CD4-positive, alpha-beta T cell treated with Interleukin-15 for 4 hours (primary cell): ENCODE measurements around the gene YPEL3.
"Not testable (repeated sequence)": the region's sequence is repeated elsewhere in the genome, so short reads cannot be mapped to it uniquely, and the experiment has no call there.

ENCODE experiments used
- DNase-seq: peaks from one replicate; pipeline ENCODE4 v3.0.0-alpha.2; 2020; ENCODE audit warnings: low spot score

Gene YPEL3

GRCh38 chr16:30096105-30096861 is at the start of gene YPEL3:
Gene YPEL3 (minus strand): TSS chr16:30096213. CDS start chr16:30095482, 731 bp downstream.
- peak; percentile 88 for DNase-seq

- no peak for DNase-seq
Observed at GRCh38 chr16:30145657-30146056, 49.6 kb upstream of the YPEL3 start.

GRCh38 chr16:30144917-30145316 is 48.9 kb upstream of the YPEL3 start:
- DNase-seq: no peak

- DNase-seq: no peak
Observed at GRCh38 chr16:30144017-30144416, 48.0 kb upstream of the YPEL3 start.

- no peak for DNase-seq
Observed at GRCh38 chr16:30143347-30143702, 47.3 kb upstream of the YPEL3 start.

- DNase-seq: peak; percentile 29
Observed at GRCh38 chr16:30142672-30143346, 46.8 kb upstream of the YPEL3 start.

- DNase-seq: no peak
Observed at GRCh38 chr16:30141750-30142149, 45.7 kb upstream of the YPEL3 start.

GRCh38 chr16:30139583-30140481 is 43.8 kb upstream of the YPEL3 start:
- no peak for DNase-seq

GRCh38 chr16:30137897-30138296 is 41.9 kb upstream of the YPEL3 start:
- DNase-seq: no peak

GRCh38 chr16:30136971-30137605 is 41.1 kb upstream of the YPEL3 start:
- DNase-seq: no peak

GRCh38 chr16:30132591-30132990 is 36.6 kb upstream of the YPEL3 start:
- DNase-seq: no peak

GRCh38 chr16:30131869-30132475 is 36.0 kb upstream of the YPEL3 start:
- DNase-seq: no peak

GRCh38 chr16:30127993-30128392 is 32.0 kb upstream of the YPEL3 start:
- DNase-seq: no peak

- DNase-seq: not testable (repeated sequence)
Observed at GRCh38 chr16:30125690-30126089, 29.7 kb upstream of the YPEL3 start.

- no peak for DNase-seq
Observed at GRCh38 chr16:30124985-30125379, 29.0 kb upstream of the YPEL3 start.

GRCh38 chr16:30122604-30123160 is 26.7 kb upstream of the YPEL3 start:
- DNase-seq: no peak

- no peak for DNase-seq
Observed at GRCh38 chr16:30121741-30122571, 25.9 kb upstream of the YPEL3 start.

GRCh38 chr16:30120340-30121105 is 24.5 kb upstream of the YPEL3 start:
- DNase-seq: no peak

GRCh38 chr16:30119428-30119827 is 23.4 kb upstream of the YPEL3 start:
- no peak for DNase-seq

GRCh38 chr16:30117768-30118167 is 21.8 kb upstream of the YPEL3 start:
- DNase-seq: no peak
